GM19468 (cell line): ENCODE data around the gene NKX3-2.
"Not testable (repeated sequence)": the region's sequence is repeated elsewhere in the genome, so short reads cannot be mapped to it uniquely, and the experiment has no call there.

Experiments
- ATAC-seq: cut with Tn5 transposase; IDR thresholded peaks from one replicate; pipeline ENCODE4 v1.9.1; 2021; ENCODE audit warnings: mild to moderate bottlenecking, moderate library complexity, moderate number of reproducible peaks; ENCODE audit not compliant: unreplicated experiment; ENCODE audit errors: extremely low read depth

Gene NKX3-2

GRCh38 chr4:13543839-13544605 is at the start of gene NKX3-2:
Gene NKX3-2 (minus strand): TSS chr4:13544508. CDS start chr4:13544414, 94 bp downstream.
- no peak for ATAC-seq

- no peak for ATAC-seq
These were observed 47.9 kb upstream of the NKX3-2 start for GRCh38 chr4:13592220-13592619.

- ATAC-seq, result no peak
These were observed 46.5 kb upstream of the NKX3-2 start for GRCh38 chr4:13590766-13591165.

DNA sequence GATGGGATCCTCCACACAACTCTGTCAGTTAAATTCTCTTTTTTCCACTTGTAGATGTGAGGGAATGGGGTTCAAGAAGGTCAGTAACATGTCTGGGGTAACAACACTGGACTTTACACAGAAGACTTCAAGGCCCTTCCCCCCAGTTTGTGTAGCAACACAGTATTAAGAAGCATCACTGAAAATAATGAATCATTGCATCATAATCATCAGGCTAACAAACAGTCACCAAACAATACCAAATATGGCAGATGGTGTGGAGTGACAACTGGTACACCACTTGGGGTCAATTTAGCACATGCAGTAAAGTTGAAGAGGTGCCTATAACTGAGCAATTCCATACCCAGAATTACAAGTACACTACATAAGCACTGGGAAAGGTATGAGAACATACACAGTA is 44.6 kb upstream of the NKX3-2 start:
- ATAC-seq, result no peak

GRCh38 chr4:13584481-13584880 is 40.2 kb upstream of the NKX3-2 start:
- ATAC-seq, result no peak

DNA sequence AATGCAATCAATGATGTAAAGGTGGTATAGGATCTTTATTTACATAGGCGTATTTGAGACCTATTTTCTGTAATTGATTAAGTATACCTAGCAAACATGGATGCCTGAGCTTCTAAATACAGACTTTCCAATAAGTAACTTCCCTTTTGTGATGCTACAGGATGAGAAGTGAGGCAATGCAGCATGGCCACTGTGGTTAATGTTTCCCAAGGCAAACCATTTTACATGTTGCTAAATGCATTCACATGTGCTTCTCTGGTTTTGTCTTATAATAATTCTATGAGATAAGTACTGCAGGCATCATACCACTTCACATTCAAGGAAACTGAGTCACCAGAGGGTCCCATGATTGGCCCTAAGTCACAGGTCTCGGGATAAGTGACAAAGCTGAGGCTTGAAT is 35.7 kb upstream of the NKX3-2 start:
- ATAC-seq, result no peak

DNA sequence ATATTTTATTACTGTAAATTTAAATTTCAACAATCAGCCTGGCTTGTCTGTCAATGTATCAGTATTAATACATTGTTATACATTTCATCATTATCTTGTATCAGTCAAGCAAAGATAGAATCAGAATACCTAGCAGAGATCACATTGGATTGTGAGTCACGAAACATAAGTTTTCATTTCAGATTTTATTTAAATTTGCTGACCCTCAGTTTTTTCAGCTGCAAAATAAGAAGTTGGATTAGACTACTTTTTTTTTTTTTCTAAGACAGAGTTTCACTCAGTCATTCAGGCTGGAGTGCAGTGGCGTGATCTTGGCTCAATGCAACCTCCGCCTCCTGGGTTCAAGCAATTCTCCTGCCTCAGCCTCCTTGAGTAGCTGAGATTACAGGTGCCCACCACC is 33.4 kb upstream of the NKX3-2 start:
- no peak for ATAC-seq

GRCh38 chr4:13570916-13571315 is 26.6 kb upstream of the NKX3-2 start:
- no peak for ATAC-seq

DNA sequence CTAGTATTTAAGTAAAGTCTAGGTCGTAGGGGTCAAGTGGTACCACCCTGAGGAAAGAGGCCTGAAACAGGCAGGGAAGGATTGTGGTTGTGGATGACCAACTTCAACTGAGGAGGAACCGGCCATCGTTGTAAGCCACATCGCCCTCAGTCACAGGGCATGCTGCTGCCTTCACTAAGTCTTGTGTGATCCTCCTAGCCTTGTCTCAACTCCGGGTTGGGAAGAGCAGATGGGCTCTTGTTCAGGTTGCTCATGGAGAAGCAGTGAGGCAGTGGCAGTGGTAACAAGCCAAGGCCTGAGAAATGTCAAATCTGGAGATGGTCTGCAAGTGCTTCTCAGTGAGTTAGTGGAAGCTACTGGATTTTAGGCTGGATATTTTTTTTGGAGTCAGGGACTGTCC is 22.8 kb upstream of the NKX3-2 start:
- ATAC-seq, result no peak

- ATAC-seq, result no peak
These were observed 18.6 kb upstream of the NKX3-2 start for GRCh38 chr4:13562876-13563275.

DNA sequence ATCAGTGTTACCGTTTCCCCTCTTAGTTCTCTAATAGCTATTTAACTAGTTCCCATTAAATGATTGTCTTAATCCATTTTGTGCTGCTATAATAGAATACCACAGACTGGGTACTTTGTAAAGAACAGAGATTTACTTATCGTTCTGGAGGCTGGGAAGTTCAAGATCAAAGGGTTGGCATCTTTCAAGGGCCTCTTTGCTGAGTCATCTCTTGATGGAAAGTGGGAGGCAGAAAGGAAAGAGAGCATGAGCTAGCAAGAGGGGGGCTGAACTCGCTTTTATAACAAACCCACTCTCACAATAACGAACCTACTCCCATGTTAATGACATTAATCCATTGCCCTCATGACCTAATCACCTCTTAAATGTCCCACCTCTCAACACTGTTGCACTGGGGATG is 17.4 kb upstream of the NKX3-2 start:
- no peak for ATAC-seq

DNA sequence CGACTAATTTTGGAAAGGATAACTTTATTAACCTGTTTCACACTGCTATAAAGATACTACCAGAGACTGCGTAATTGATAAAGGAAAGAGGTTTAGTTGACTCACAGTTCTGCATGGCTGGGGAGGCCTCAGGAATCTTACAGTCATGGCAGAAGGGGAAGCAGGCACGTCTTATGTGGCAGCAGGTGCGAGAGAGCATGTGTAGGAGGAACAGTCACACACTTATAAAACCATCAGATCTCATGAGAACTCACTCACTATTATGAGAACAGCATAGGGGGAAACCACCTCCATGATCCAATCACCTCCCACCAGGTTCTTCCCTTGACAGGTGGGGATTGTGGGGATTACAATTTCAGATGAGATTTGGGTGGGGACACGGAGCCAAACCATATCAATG is 15.8 kb upstream of the NKX3-2 start:
- not testable (repeated sequence) for ATAC-seq

- no peak for ATAC-seq
These were observed 15.1 kb upstream of the NKX3-2 start for GRCh38 chr4:13559413-13559812.

GRCh38 chr4:13558881-13559280 is 14.6 kb upstream of the NKX3-2 start:
- no peak for ATAC-seq

DNA sequence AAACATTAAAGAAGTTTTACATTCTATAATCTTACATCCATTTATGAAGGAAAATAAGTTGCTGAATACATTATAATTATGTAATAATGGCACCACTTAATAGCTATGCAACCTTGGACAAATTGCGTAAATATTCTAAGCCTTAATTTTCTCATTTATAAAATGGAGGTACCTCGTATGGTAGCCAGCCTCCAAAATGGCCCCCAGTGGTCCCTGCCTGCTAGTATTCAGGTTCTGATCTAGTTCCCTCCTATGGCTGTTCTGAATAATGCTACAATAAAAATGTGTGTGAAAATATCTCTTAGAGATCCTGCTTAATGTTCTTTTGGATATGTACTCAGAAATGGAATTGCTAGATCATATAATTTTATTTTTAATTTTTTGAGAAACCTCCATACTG is 11.0 kb upstream of the NKX3-2 start:
- ATAC-seq, result no peak

DNA sequence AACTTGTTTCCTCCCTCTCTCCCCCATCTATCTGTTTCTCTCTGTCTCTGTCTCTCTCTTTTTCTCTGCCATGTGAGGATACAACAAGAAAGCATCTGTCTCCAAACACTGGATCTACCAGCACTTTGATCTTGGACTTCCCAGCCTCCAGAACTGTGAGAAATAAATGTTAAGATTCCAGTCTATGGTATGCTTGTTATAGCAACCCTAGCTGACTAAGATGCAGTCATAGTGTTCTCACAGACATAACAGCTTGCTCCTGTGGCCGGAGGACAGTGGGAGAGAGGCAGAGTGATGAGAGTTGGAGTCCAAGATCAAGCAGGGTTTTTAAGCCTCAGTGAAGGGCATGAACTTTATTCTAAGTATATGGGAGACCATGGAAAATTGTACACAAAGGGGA is 8.8 kb upstream of the NKX3-2 start:
- ATAC-seq, result no peak

DNA sequence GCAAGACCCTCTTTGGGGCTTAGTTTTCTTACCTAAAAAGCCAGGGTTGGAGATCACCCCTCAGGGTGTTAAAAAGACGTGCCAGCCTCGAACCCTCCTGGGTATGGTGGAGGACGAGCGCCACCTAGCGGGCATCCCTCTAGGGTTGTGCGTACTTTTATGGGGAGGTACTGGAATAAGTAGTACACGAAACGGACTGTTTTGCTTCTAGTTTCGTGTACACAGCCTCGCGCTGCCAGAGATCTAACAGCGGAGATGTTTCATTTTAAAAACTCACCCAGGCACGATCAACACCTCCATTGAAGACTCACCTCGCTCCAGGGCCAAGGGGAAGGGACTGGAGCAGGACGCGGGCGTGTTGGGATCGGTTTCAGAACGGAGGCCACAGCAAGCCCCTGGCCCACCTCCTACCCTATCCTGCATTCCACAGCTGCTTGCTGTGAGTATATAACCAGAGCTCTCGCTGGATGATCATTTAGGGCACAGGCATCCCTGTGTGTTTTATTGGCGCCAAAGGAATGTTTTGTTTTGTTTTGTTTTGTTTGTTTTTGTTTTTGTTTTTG is 4.8 kb upstream of the NKX3-2 start:
- ATAC-seq, result peak; percentile 89

DNA sequence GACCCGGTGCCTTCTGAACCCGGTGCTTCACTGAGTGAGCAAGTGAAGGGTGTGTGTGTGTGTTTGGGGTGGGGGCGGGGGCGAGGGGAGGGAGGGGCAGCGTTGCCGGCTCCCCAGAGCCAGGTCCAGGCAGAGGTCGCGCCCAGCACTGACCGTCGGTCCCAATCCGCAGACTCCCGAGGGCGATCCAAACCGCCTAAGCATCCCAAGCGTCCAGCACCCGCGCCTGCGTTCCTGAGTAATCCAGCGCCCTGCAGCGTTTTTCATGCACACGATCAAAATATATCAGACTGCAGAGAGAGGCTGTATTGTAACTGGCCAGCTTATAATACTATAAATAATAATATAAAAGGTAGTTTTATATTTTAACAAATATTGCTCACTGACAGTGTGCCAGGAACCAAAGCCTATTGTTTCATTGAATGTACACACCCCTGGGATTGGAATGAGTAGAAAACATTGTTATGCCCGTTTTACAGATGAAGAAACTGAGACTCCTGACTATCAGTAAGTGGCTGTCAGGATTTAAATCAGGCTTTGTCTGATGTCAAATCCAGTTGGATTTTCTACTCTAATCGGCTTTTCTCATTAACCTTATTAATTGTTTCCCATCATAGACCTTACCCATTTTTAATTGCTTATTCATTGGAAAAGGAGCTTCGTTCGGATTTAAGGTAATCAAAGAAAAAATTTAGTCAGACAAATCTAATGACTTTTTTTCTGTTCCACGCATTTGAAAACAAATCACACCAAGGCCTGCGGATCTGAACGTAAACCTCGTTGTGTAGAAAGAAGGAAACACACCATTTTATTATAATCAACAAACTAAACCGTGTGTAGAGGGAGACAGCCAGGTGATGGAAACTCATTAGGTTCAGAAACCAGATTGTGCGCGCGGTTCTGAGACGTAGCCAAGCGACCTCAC is 4.0 kb upstream of the NKX3-2 start:
- no peak for ATAC-seq

- ATAC-seq, result no peak
These were observed 3.3 kb upstream of the NKX3-2 start for GRCh38 chr4:13547485-13548041.

DNA sequence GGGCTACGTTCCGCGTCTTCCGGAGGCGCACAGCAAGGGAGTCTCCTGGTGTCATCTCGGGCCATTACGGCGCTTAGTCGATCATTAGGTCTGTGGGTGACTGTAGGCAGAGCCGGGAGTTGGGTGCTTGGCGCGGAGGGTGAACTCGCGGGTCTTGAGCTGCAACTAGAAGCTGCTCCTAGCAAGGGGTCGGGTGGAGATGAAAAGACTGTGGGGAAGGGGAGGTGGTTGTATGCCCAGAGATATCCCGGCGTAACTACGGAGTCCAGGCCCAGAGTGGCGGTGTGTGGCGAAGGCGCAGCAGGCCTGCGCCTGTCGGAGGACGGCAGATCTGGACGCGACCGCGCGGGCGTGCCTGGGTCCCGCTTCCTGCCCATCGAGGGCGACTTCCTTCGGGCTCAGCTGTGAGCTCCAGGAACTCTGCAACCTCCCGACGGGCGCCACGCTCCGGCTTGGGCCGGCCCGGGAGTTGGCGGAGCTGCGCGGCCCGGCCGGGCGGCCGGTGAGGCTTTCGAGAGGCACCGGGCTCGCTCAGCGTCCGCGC is 2.7 kb upstream of the NKX3-2 start:
- ATAC-seq, result no peak
